Coronary artery (tissue), 2 donors: Measurements from ENCODE around the gene ZSWIM5.
"Not testable (repeated sequence)": the region's sequence is repeated elsewhere in the genome, so short reads cannot be mapped to it uniquely, and the experiment has no call there.

ENCODE experiments used
- DNase-seq: peaks from one replicate; pipeline ENCODE4 v3.0.0-alpha.2; 2017; ENCODE audit warnings: low spot score
- H3K27ac ChIP-seq, 2 donors: fragments of 200-600 bp; sonication (generic); one replicate each; pipeline ENCODE4 v1.5.1; 2016 to 2019
- H3K4me3 ChIP-seq: fragments of 200-600 bp; sonication (generic); 2 replicates; pipeline ENCODE4 v1.5.1; 2016; ENCODE audit warnings: mild to moderate bottlenecking, moderate library complexity
- TF ChIP-seq, protein P1 (sequence below): fragments of 200-600 bp; sonication (generic); IDR thresholded peaks from one replicate; pipeline ENCODE4 v1.5.1; 2019; ENCODE audit warnings: antibody characterized with exemption

Gene ZSWIM5

DNA sequence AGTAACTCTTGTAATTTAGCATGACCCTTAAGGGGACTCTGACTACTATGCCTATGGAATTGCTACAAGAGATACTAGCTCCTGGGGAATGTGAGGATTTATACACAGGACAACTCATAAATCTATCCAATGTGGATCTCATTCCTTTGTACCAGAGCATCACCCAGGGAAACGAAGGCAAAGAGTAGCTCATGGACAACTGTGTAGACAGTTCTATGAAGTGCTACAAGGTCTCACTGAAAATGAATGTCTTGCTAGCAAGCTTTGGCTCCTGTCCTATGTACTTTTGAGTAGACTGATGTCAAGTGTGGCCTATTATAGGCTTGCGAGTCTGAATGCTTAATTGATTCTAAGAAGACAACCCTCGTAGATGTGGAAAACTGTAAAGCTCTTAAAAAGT lies 93.7 kb downstream of the ZSWIM5 start:
- TF ChIP-seq, protein P1, sequence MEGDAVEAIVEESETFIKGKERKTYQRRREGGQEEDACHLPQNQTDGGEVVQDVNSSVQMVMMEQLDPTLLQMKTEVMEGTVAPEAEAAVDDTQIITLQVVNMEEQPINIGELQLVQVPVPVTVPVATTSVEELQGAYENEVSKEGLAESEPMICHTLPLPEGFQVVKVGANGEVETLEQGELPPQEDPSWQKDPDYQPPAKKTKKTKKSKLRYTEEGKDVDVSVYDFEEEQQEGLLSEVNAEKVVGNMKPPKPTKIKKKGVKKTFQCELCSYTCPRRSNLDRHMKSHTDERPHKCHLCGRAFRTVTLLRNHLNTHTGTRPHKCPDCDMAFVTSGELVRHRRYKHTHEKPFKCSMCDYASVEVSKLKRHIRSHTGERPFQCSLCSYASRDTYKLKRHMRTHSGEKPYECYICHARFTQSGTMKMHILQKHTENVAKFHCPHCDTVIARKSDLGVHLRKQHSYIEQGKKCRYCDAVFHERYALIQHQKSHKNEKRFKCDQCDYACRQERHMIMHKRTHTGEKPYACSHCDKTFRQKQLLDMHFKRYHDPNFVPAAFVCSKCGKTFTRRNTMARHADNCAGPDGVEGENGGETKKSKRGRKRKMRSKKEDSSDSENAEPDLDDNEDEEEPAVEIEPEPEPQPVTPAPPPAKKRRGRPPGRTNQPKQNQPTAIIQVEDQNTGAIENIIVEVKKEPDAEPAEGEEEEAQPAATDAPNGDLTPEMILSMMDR, result no peak
- DNase-seq, result no peak
- H3K4me3 ChIP-seq, result no peak overlapping the region
- H3K27ac ChIP-seq, result no peak overlapping the region

DNA sequence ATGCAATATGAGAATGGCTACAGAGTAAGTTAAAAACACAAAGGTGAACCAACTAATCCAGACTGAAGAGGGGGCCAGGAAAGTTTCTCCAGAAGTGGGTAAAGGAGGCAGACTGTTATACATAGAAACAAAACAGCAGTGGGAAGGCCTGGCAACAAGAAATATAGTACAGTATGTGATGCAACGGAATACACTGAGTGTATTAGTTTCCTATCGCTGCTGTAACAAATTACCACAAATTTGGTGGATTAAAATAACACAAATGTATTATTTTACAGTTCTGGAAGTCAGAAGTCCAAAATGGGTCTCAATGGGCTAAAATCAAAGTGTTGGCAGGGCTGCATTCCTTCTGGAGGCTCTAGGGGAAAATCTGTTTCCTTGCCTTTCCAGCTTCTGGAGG lies 95.2 kb downstream of the ZSWIM5 start:
- TF ChIP-seq, protein P1, result no peak
- DNase-seq, result no peak
- H3K4me3 ChIP-seq, result no peak overlapping the region
- no peak overlapping the region for H3K27ac ChIP-seq

DNA sequence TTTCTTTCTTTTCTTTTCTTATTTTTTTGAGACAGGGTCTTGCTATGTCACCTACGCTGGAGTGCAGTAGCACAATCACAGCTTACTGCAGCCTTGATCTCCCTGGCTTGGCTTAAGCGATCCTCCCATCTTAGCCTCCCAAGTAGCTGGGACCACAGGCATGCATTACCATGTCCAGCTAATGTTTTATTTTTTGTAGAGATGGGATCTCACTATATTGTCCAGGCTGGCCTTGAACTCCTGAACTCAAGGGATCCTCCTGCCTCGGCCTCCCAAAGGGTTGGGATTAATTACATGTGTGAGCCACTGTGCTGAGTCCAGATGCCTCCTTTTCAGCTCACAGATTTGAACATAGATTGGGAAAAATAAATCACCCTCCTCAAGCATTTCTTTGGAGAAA lies 98.6 kb downstream of the ZSWIM5 start:
- no peak for DNase-seq
- Histone ChIP-seq H3K27ac (no peak overlapping the region), H3K4me3 (no peak overlapping the region)
- TF ChIP-seq, protein P1, result no peak

DNA sequence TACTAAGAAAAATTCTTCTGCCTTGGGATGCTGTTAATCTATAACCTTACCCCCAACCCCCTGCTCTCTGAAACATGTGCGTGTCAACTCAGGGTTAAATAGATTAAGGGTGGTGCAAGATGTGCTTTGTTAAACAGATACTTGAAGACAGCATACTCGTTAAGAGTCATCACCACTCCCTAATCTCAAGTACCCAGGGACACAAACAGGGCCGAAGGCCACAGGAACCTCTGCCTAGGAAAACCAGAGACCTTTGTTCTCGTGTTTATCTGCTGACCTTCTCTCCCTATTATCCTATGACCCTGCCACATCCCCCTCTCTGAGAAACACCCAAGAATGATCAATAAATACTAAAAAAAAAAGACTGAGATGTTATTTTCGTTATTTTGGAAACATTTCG lies 99.5 kb downstream of the ZSWIM5 start:
- H3K27ac ChIP-seq, H3K4me3 ChIP-seq, DNase-seq: not testable (repeated sequence)

DNA sequence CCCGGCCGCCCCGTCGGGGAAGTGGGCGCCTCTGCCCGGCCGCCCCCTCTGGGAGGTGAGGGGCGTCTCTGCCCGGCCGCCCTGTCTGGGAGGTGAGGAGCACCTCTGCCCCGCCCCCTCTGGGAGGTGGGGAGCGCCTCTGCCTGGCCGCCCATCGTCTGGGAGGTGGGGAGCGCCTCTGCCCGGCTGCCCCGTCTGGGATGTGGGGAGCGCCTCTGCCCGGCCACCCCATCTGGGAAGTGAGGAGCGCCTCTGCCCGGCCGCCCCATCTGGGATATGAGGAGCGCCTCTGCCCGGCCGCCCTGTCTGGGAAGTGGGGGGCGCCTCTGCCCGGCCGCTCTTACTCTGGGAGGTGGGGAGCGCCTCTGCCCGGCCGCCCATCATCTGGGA lies 100.3 kb downstream of the ZSWIM5 start:
- H3K27ac ChIP-seq, H3K4me3 ChIP-seq, DNase-seq: not testable (repeated sequence)

DNA sequence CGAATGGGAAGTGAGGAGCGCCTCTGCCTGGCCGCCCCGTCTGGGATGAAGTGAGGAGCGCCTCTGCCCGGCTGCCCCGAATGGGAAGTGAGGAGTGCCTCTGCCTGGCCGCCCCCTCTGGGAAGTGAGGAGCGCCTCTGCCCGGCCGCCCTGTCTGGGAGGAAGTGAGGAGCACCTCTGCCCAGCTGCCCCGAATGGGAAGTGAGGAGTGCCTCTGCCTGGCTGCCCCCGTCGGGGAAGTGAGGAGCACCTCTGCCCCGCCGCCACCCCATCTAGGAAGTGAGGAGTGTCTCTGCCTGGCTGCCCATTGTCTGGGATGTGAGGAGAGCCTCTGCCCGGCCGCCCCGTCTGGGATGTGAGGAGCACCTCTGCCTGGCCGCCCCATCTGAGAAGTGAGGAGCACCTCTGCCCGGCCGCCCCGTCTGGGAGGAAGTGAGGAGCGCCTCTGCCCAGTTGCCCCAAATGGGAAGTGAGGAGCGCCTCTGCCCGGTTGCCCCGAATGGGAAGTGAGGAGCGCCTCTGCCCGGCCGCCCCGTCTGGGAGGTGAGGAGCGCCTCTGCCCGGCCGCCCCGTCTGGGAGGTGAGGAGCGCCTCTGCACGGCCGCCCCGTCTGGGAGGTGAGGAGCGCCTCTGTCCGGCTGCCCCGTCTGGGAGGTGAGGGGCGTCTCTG lies 100.8 kb downstream of the ZSWIM5 start:
- H3K27ac ChIP-seq, DNase-seq, H3K4me3 ChIP-seq: not testable (repeated sequence)

DNA sequence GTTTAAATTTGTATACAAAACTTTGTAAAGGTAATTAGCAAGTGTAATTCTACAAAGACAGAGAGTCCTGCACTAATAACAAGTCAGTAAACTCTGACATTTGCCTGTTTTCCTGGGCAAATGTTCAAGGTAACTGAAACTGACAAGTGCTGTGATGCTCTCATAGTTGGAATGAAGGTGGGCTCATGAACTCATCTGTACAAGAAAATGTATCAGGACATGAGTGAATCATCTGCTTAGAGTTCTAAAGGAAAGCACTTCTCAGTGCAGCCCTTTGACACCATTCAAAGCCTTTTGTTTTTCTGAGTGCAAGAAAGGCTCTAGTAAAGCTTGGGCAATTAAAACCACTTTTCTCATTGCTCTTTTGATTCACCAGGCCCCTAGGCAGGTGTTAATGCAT lies 102.9 kb downstream of the ZSWIM5 start:
- no peak for DNase-seq
- TF ChIP-seq, protein P1, result no peak
- no peak overlapping the region for H3K27ac ChIP-seq
- no peak overlapping the region for H3K4me3 ChIP-seq

DNA sequence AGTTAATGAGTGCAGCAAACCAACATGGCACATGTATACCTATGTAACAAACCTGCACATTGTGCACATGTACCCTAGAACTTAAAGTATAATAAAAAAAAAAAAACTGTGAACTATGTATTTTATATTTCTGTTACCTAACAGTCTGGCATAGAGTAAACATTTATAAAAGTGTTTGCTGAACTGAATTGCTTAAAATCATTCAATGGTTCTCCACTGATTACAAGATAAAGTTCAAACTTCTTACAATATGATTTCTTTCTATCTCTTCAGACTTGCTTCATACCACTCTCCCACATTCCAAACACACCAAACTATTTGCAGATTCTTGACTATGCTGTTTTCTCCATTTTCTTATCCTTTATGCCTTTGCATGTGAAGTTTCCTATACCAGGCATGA lies 104.5 kb downstream of the ZSWIM5 start:
- TF ChIP-seq, protein P1, result no peak
- no peak overlapping the region for H3K4me3 ChIP-seq
- H3K27ac ChIP-seq, result no peak overlapping the region
- no peak for DNase-seq

DNA sequence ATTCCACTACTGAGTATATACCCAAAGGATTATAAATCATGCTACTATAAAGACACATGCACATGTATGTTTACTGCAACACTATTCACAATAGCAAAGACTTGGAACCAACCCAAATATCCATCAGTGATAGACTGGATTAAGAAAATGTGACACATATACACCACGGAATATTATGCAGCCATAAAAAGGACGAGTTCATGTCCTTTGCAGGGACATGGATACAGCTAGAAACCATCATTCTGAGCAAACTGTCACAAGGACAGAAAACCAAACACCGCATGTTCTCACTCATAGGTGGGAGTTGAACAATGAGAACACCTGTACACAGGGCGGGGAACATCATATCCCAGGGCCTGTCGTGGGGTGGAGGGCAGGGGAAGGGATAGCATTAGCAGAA lies 104.9 kb downstream of the ZSWIM5 start:
- H3K4me3 ChIP-seq, H3K27ac ChIP-seq, DNase-seq: not testable (repeated sequence)
